PC-3 (cell line): ENCODE results near the gene SYAP1.

ENCODE experiments used
- CTCF ChIP-seq: fragments of 300-600 bp; sonication (generic); conservative IDR thresholded peaks from 2 replicates; pipeline ENCODE4 v1.5.1; 2017; ENCODE audit warnings: antibody characterized with exemption, low read depth, mild to moderate bottlenecking, low read length
- EZH2 ChIP-seq: fragments of 300-600 bp; sonication (generic); IDR thresholded peaks from one replicate; pipeline ENCODE4 v1.6.1; 2017; ENCODE audit warnings: antibody characterized with exemption, mild to moderate bottlenecking, low read length; ENCODE audit not compliant: unreplicated experiment

GRCh38 chrX:16727637-16728036, 8.2 kb downstream of the SYAP1 start:
- no peak for TF ChIP-seq CTCF
- TF ChIP-seq EZH2 = no peak
